IMR-90 (cell line): ENCODE measurements around the gene TXNDC11.

ENCODE experiments used
- CEBPB ChIP-seq: IDR thresholded peaks from 2 replicates; pipeline ENCODE4 v1.6.1; 2012; ENCODE audit warnings: low read depth, low read length, improper control_type of control experiment
- CHD1 ChIP-seq: IDR thresholded peaks from 2 replicates; pipeline ENCODE4 v1.6.1; 2012; ENCODE audit warnings: low read depth, low read length, improper control_type of control experiment
- MAZ ChIP-seq: IDR thresholded peaks from 2 replicates; pipeline ENCODE4 v1.6.1; 2012; ENCODE audit warnings: low read depth, mild to moderate bottlenecking, low read length, improper control_type of control experiment, moderate library complexity, borderline replicate concordance
- MXI1 ChIP-seq: IDR thresholded peaks from 2 replicates; pipeline ENCODE4 v1.6.1; 2012; ENCODE audit warnings: low read depth, mild to moderate bottlenecking, low read length, moderate library complexity, borderline replicate concordance
- NFE2L2 ChIP-seq: fragments of 150-350 bp; IDR thresholded peaks from 2 replicates; pipeline ENCODE4 v1.6.1; 2016; ENCODE audit warnings: low read depth, mild to moderate bottlenecking, low read length
- POLR2A ChIP-seq: IDR thresholded peaks from 2 replicates; pipeline ENCODE4 v1.6.1; 2012; ENCODE audit warnings: mild to moderate bottlenecking, low read depth, low read length
- RAD21 ChIP-seq: IDR thresholded peaks from 2 replicates; pipeline ENCODE4 v1.6.1; 2012; ENCODE audit warnings: low read length, improper control_type of control experiment
- RCOR1 ChIP-seq: IDR thresholded peaks from 2 replicates; pipeline ENCODE4 v1.6.1; 2012; ENCODE audit warnings: mild to moderate bottlenecking, low read length, improper control_type of control experiment; ENCODE audit not compliant: insufficient replicate concordance
- RFX5 ChIP-seq: IDR thresholded peaks from 2 replicates; pipeline ENCODE4 v1.8.0; 2012; ENCODE audit warnings: low read depth, mild to moderate bottlenecking, low read length, moderate library complexity
- SMC3 ChIP-seq: fragments of 150-350 bp; IDR thresholded peaks from 2 replicates; pipeline ENCODE4 v1.6.1; 2016; ENCODE audit warnings: low read depth, mild to moderate bottlenecking, antibody characterized with exemption, low read length, moderate library complexity
- TF ChIP-seq, protein P1 (sequence below): fragments of 150-350 bp; IDR thresholded peaks from 2 replicates; pipeline ENCODE4 v1.6.1; 2017; ENCODE audit warnings: mild to moderate bottlenecking, antibody characterized with exemption, low read length, low read depth
- TF ChIP-seq, protein P2 (sequence below): conservative IDR thresholded peaks from 2 replicates; pipeline ENCODE4 v1.5.1; 2012; ENCODE audit warnings: mild to moderate bottlenecking, low read depth, low read length, improper control_type of control experiment
- TF ChIP-seq, protein P3 (sequence below): fragments of 150-350 bp; IDR thresholded peaks from 2 replicates; pipeline ENCODE4 v1.6.1; 2016; ENCODE audit warnings: low read depth, mild to moderate bottlenecking, low read length, moderate library complexity, borderline replicate concordance

DNA sequence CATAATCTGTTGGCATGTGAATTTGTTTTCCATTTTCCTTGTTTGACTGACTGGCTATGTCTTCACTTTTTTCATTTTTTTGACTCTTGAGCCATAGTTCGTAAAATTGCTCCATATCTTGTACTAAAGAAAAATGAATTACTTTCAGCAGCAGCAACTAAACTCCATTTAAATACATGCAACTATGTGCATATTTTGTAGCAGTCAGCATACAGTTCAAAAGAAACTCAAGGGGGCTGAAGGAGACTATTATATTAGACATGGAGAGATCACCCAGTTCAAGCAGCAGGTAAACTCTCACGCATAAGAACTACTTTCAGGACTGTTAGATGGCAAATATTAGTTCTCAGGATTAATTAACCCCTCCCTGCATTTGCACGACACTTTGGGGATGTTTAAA, 13.6 kb upstream of the TXNDC11 start:
- TF ChIP-seq RAD21 (no peak), POLR2A (no peak), CEBPB (no peak), CHD1 (no peak), MXI1 (no peak), NFE2L2 (no peak), MAZ (no peak), RFX5 (no peak), RCOR1 (no peak), SMC3 (no peak)
- TF ChIP-seq, protein P1, sequence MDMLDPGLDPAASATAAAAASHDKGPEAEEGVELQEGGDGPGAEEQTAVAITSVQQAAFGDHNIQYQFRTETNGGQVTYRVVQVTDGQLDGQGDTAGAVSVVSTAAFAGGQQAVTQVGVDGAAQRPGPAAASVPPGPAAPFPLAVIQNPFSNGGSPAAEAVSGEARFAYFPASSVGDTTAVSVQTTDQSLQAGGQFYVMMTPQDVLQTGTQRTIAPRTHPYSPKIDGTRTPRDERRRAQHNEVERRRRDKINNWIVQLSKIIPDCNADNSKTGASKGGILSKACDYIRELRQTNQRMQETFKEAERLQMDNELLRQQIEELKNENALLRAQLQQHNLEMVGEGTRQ = no peak
- TF ChIP-seq, protein P2, sequence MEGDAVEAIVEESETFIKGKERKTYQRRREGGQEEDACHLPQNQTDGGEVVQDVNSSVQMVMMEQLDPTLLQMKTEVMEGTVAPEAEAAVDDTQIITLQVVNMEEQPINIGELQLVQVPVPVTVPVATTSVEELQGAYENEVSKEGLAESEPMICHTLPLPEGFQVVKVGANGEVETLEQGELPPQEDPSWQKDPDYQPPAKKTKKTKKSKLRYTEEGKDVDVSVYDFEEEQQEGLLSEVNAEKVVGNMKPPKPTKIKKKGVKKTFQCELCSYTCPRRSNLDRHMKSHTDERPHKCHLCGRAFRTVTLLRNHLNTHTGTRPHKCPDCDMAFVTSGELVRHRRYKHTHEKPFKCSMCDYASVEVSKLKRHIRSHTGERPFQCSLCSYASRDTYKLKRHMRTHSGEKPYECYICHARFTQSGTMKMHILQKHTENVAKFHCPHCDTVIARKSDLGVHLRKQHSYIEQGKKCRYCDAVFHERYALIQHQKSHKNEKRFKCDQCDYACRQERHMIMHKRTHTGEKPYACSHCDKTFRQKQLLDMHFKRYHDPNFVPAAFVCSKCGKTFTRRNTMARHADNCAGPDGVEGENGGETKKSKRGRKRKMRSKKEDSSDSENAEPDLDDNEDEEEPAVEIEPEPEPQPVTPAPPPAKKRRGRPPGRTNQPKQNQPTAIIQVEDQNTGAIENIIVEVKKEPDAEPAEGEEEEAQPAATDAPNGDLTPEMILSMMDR = no peak
- TF ChIP-seq, protein P3, sequence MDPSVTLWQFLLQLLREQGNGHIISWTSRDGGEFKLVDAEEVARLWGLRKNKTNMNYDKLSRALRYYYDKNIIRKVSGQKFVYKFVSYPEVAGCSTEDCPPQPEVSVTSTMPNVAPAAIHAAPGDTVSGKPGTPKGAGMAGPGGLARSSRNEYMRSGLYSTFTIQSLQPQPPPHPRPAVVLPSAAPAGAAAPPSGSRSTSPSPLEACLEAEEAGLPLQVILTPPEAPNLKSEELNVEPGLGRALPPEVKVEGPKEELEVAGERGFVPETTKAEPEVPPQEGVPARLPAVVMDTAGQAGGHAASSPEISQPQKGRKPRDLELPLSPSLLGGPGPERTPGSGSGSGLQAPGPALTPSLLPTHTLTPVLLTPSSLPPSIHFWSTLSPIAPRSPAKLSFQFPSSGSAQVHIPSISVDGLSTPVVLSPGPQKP = no peak
